HG02870 (cell line): ENCODE results near the gene DNAH17.
"Not testable (repeated sequence)": the region's sequence is repeated elsewhere in the genome, so short reads cannot be mapped to it uniquely, and the experiment has no call there.

Source experiments
- ATAC-seq: cut with Tn5 transposase; IDR thresholded peaks from one replicate; pipeline ENCODE4 v1.9.1; 2021; ENCODE audit warnings: mild to moderate bottlenecking, moderate library complexity; ENCODE audit not compliant: unreplicated experiment

Gene DNAH17

DNA sequence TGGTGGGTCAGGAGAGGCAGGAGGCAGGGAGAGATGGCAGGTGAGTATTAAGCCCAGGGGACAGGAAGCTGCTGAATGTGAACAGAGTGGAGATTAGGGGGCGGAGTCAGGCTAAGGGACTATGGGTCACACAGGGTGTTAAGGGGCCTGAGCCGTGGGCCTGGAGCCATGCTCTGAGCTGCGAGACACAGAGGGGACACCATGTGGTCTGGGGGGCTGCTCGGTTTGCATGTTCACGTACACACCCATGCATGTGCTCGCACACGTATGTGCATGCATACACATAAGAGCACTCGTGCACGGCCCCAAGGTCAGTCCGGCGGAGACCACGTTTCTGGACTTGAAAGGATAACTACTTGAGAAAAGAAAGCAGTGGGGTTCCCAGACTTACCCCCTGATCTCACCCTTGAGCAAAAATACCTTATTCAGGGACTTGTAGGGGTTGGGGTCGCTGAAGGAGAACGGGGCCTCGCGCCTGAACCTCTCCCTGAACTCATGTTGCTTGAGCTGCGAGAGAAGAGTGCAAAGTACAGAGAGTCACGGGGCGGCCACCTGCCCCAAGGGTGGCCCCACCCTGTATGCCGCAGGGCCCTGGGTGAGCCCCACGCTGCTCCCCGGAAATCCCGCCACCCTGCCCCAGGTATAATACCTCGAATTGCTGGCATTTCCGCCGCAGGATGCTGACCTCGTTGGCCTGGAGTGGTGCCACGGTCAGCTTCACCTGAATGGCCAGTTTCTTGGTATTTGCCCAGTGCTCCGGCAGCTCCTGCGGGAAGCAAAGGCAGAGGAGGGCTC lies 50.8 kb downstream of the DNAH17 start:
- ATAC-seq = no peak

- ATAC-seq = no peak
These were observed 51.6 kb downstream of the DNAH17 start for GRCh38 chr17:78525511-78526160.

GRCh38 chr17:78524870-78525510 lies 52.2 kb downstream of the DNAH17 start:
- no peak for ATAC-seq

DNA sequence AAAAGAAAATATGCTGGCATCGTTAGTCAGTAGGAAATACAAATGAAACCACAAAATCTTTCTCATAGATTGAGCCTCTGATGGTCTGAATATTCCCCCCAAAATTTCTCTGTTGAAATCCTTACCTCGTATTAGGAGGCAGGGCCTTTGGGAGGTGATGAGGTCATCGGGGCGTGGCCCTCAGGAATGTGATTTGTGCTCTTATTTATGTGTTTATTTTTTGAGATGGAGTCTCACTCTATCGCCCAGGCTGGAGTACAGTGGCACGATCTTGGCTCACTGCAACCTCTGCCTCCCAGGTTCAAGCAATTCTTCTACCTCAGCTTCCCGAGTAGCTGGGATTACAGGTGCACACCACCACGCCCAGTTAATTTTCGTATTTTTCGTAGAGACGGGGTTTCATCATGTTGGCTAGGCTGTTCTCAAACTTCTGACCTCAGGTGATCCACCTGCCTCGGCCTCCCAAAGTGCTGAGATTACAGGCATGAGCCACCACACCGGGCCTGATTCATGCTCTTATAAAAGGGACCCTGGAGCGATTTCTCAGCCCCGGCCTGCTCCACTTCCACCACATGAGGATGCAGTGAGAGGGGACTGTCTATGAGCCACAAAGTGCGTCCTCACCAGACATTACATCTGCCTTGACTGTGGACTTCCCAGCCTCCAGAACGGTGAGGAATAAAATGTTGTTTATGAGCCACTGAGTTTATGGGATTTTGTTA lies 53.1 kb downstream of the DNAH17 start:
- no peak for ATAC-seq

DNA sequence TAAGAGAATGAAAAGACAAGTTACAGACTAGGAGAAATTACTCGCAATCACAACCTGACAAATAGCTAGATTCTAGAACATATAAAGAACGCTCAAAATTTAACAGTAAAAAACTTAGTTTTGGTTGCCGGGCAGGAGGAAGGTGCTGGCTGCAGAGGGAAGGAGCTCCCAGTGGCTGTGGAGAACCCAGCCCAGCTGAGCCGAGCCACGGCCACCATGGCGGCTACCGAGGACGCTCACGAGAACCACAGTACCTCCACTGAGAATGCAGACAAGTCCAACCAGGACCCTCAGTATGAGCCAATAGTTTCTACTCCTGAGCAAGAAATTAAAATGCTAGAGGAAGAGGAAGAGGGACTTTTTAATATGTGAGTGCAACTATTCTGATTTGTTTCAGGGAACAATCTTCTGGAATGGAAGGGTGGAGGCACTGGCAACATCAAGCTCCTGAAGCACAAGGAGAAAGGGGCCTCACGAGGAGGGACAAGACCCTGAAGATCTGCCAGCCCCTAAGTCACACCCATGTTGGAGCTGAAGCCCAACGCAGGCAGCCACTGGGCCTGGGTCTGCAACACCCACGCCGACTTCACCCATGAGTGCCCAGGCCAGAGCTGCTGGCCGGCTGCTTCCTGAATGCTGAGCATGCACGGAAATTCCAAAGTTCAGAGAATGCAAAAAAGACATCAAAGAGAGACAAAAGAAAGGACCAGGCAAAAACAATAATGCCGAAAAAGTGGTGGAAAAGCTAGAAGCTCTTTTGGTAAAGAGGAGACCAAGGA lies 55.0 kb downstream of the DNAH17 start:
- no peak for ATAC-seq

DNA sequence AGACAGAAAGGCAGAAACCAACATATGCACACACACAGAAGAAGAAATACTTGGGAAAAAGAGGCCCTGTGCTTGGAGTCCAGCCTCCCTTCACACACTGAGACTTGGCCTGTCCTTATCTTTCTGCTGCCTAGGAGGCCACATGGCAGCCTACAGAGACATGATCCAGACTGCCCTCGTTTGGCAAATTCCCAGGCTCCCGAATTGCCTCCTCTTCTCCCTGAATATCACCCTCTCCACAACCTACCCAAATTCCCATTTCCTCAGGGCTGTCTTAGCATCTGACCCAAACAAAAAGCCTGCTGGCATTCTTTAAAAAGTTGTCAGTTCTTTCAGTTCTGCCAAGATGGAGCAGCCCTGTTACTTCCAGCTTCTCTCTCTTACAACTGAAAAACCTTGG lies 59.8 kb downstream of the DNAH17 start:
- no peak for ATAC-seq

DNA sequence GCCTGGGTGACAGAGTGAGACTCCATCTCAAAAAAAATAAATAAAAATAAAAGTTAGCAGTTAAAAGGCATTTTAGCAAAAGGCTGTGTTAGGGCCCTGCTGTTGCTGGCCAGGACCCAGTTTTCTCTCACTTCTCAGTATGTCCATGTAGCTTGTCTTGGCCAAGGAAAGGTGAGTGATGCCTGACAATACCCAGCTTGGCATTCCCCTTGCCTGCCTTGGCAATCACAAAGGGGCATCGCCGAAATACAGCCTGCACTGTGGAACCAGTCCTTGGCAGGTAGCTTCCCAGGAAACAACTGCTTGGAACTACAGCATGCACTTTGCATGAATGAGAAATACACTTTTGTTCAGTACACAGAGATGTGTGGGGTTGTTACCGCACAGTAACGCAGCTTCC lies 61.7 kb downstream of the DNAH17 start:
- no peak for ATAC-seq

GRCh38 chr17:78514521-78514920 lies 62.7 kb downstream of the DNAH17 start:
- ATAC-seq = no peak

DNA sequence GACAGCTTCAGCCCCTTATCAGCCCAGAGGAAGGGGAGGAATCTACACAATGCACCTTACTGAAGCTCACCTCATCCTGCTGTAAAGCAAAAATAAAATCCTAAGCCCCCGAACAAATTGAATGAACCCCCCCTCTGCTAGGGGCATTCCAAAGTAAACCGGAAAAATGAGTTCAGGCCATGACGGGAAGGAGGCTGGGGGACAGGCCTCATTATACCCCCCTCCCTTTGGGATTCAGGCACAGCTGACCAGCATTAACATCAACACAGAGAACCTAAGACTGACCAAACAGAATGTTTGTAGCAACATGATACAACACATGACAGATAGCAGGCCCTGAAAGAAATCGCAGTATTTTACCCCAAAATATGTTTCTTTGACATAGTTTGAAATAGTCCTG lies 64.2 kb downstream of the DNAH17 start:
- no peak for ATAC-seq

DNA sequence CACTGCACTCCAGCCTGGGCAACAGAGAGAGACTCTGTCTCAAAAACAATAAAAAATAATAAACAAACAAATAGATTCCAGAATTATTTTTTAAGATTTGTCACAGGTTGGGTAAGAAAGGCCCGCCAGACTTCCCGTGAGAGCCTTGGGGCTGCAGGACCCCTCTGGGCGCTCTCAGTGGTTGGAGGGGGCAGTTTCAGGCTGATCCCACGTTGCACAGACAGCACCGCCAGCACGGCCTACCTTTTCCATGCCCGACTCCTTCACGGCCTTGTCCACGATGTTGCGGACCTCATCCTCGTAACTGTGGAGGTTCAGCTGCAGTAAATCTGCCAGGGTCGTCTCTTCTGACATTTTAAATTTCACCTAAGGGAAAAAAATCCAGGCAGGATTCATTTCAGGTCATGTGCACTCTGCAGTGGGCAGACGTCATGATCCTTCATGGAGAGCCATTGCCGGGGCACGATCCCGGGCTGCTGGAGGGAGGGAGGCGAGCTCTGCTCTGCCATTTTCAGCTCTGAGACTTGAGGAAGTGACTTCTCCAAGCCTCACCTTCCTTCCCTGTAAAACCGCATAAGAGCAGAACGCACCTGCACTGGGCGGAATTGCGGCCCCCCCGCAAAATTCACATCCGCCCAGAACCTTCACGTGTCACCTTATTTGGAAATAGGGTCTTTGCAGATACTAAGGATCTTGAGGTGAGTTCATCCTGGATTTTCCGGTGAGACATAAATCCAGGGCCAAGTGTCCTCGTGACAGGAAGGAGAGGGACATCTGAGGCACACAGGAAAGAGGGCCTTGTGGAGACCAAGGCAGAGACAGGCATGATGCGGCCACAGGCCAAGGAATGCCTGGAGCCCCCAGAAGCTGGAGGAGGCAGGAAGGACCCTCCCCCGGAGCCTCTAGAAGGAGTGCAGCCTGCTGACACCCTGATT lies 66.8 kb downstream of the DNAH17 start:
- ATAC-seq = no peak

- no peak for ATAC-seq
These were observed 69.7 kb downstream of the DNAH17 start for GRCh38 chr17:78507526-78507925.

GRCh38 chr17:78506454-78507309 lies 70.5 kb downstream of the DNAH17 start:
- no peak for ATAC-seq

GRCh38 chr17:78504156-78504925 lies 72.9 kb downstream of the DNAH17 start:
- no peak for ATAC-seq

DNA sequence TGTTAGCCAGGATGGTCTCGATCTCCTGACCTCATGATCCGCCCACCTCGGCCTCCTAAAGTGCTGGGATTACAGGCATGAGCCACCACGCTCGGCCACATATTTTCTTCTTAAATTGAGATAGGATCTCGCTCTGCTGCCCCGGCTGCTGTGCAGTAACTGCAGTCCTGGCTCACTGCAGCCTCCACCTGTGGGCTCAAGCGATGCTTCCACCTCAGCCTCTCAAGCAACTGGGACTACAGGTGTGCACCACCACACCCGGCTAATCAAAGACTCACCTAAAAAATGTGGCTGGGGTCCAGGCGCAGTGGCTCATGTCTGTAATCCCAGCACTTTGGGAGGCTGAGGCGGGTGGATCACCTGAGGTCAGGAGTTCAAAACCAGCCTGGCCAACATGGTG lies 73.8 kb downstream of the DNAH17 start:
- not testable (repeated sequence) for ATAC-seq

DNA sequence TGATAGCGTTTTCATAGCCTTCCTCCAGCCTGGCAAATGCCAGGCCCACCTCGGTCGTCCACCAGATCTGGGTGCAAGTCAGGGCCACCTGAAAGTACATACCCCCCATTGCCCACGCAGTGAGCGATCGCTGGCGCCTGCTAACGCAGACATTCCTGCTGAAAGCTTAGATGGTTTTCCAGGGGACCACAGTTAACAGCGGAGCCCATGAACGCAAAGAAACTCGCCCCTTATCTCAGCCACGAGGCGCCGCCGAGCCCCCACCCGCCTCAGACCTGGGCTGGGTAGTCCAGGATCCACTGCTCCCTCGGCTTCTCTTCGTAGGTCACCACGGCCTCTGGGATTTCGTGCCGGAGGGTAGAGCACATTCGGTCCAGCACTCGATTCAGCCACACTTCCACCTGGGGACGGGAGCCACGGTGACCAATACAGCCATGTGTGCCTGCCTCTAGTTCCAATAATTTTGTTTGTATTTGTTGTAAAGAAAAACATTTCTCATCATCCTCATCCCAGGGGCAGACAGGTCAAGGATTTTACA lies 74.5 kb downstream of the DNAH17 start:
- no peak for ATAC-seq

DNA sequence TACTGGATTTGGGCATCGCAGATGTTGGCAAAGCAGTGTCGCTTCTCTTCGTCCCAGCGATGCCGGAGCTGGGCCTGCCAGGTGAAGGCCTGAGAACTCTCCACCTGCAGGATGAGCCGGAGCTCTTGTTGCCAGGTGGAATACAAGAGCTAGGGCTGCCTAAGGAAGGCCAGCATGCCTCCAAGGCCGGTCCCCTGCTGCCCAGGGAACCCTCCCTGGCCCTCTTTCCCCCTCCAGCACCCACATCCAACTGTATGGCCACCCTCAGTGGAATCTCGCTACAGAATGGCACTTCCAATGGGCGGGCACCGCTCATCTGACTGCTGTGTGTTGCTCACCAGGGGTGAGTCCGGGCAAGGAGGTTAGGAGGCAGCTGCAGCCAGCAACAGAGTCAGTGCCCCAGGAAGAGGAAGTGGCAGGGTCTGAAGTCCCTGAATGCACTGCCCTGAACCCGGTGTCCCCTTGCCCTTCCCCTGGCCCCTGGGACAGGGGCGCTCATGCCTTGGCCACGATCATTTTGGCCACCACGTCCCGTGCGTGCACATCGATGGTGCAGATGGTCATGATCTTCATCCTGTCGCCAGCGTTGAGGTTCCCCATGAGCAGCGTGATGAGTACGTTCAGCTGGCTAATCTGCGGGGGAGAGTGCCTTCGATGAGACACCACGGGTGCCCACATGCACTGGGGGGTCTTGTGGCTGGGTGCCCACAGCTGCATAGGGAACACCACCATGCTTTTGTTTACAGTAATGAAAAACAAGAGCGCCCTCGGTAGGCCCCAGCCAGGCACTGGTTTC lies 75.8 kb downstream of the DNAH17 start:
- ATAC-seq = no peak

GRCh38 chr17:78500806-78501205 lies 76.4 kb downstream of the DNAH17 start:
- no peak for ATAC-seq
